OCI-LY1 (cell line): ENCODE results near the gene NKPD1.

ENCODE experiments used
- H2AFZ ChIP-seq: fragments of 200-600 bp; sonication (generic), shearing (Covaris generic); 2 replicates; pipeline ENCODE4 v1.6.0; 2014; ENCODE audit warnings: antibody characterized with exemption, mild to moderate bottlenecking, low read length
- H3F3A ChIP-seq: fragments of 200-600 bp; sonication (generic), shearing (Covaris generic); 2 replicates; pipeline ENCODE4 v1.6.0; 2014; ENCODE audit warnings: mild to moderate bottlenecking, antibody characterized with exemption, low read length, moderate library complexity; ENCODE audit not compliant: insufficient read depth
- H3K27ac ChIP-seq: fragments of 200-600 bp; sonication (generic); 2 replicates; pipeline ENCODE4 v1.5.1; 2014; ENCODE audit warnings: low read length, mixed run types, mild to moderate bottlenecking, low read depth; ENCODE audit not compliant: poor library complexity, severe bottlenecking
- H3K27me3 ChIP-seq: fragments of 200-600 bp; sonication (generic); 2 replicates; pipeline ENCODE4 v1.6.0; 2014; ENCODE audit warnings: antibody characterized with exemption, mild to moderate bottlenecking, low read length, moderate library complexity; ENCODE audit not compliant: insufficient read depth
- H3K36me3 ChIP-seq: fragments of 200-600 bp; sonication (generic); 2 replicates; pipeline ENCODE4 v1.6.1; 2014; ENCODE audit warnings: mild to moderate bottlenecking, antibody characterized with exemption, low read length, moderate library complexity, mixed read lengths; ENCODE audit not compliant: insufficient read depth
- H3K4me1 ChIP-seq: fragments of 200-600 bp; sonication (generic); 2 replicates; pipeline ENCODE4 v1.5.1; 2014; ENCODE audit warnings: mild to moderate bottlenecking, low read length, moderate library complexity; ENCODE audit not compliant: insufficient read depth, severe bottlenecking
- H3K4me2 ChIP-seq: fragments of 200-600 bp; sonication (generic), shearing (Covaris generic); 2 replicates; pipeline ENCODE4 v1.6.1; 2014; ENCODE audit warnings: low read length
- H3K4me3 ChIP-seq: fragments of 200-600 bp; sonication (generic); 2 replicates; pipeline ENCODE4 v1.5.1; 2014; ENCODE audit warnings: low read length, low read depth, mild to moderate bottlenecking, mixed read lengths; ENCODE audit not compliant: poor library complexity, severe bottlenecking
- H3K79me2 ChIP-seq: fragments of 200-600 bp; shearing (Covaris generic); 2 replicates; pipeline ENCODE4 v1.6.1; 2016; ENCODE audit warnings: mixed run types, low read length, mixed read lengths; ENCODE audit not compliant: insufficient read depth
- H3K9ac ChIP-seq: fragments of 200-600 bp; sonication (generic), shearing (Covaris generic); 2 replicates; pipeline ENCODE4 v1.6.1; 2014; ENCODE audit warnings: mild to moderate bottlenecking, low read length, mixed read lengths
- H3K9me2 ChIP-seq: fragments of 200-600 bp; sonication (generic), shearing (Covaris generic); 2 replicates; pipeline ENCODE4 v1.6.1; 2014; ENCODE audit warnings: low read depth, mild to moderate bottlenecking, low read length, mixed read lengths
- H3K9me3 ChIP-seq: fragments of 200-600 bp; shearing (Covaris generic); 2 replicates; pipeline ENCODE4 v1.6.1; 2014; ENCODE audit warnings: low read length, mixed read lengths
- H4K20me1 ChIP-seq: fragments of 200-600 bp; sonication (generic), shearing (Covaris generic); 2 replicates; pipeline ENCODE4 v1.6.0; 2016; ENCODE audit warnings: mild to moderate bottlenecking, low read length; ENCODE audit not compliant: insufficient read depth
- EZH2 ChIP-seq: fragments of 200-600 bp; sonication (generic), shearing (Covaris generic); IDR thresholded peaks from 2 replicates; pipeline ENCODE4 v1.8.0; 2017; ENCODE audit warnings: borderline replicate concordance, mixed run types, mild to moderate bottlenecking, antibody characterized with exemption, low read length, moderate library complexity, mixed read lengths
- TF ChIP-seq, protein P1 (sequence below): fragments of 200-600 bp; sonication (generic), shearing (Covaris generic); IDR thresholded peaks from 2 replicates; pipeline ENCODE4 v1.5.1; 2017; ENCODE audit warnings: mild to moderate bottlenecking, antibody characterized with exemption, low read length, moderate library complexity, mixed read lengths

NKPD1 gene

DNA sequence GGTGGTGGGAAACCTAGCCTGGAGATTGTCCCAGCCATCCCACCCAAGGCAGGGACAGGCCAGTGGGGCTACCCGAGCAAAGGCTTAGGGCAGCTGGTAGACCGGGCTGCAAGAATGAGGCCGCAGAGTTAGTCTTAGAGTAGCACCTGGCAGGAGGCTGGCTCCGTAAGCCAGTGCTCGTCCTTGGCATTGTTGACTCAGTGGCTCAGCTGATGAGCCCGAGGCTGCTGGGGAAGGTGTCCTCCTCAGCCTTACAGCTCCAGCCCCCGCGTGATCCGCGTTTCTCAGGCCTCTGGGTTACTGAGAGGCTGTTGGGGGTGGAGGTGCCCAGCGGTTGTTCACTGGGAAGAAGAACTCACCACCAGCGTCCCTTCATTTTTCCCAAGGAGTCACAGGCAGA lies 43.1 kb downstream of the NKPD1 start:
- Histone ChIP-seq H3K36me3 (no peaks in the 10 kb centered on the region), H2AFZ (no peak overlapping the region), H3K9me2 (no peaks in the 10 kb centered on the region), H3K9ac (peak overlapping the region; percentile 15; the same call in 1 of the 2 replicates), H3K4me2 (peak overlapping the region; percentile 49; the same call in 1 of the 2 replicates), H3K4me1 (peaks cover 87% of the 10 kb centered on the region), H3K79me2 (no peaks in the 10 kb centered on the region), H3K27ac (peak overlapping the region; percentile 84), H3K27me3 (no peaks in the 10 kb centered on the region), H3K4me3 (no peak overlapping the region), H4K20me1 (no peaks in the 10 kb centered on the region), H3K9me3 (no peaks in the 10 kb centered on the region), H3F3A (no peaks in the 10 kb centered on the region)
- TF ChIP-seq, protein P1, sequence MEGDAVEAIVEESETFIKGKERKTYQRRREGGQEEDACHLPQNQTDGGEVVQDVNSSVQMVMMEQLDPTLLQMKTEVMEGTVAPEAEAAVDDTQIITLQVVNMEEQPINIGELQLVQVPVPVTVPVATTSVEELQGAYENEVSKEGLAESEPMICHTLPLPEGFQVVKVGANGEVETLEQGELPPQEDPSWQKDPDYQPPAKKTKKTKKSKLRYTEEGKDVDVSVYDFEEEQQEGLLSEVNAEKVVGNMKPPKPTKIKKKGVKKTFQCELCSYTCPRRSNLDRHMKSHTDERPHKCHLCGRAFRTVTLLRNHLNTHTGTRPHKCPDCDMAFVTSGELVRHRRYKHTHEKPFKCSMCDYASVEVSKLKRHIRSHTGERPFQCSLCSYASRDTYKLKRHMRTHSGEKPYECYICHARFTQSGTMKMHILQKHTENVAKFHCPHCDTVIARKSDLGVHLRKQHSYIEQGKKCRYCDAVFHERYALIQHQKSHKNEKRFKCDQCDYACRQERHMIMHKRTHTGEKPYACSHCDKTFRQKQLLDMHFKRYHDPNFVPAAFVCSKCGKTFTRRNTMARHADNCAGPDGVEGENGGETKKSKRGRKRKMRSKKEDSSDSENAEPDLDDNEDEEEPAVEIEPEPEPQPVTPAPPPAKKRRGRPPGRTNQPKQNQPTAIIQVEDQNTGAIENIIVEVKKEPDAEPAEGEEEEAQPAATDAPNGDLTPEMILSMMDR: no peak
- no peak for TF ChIP-seq EZH2

DNA sequence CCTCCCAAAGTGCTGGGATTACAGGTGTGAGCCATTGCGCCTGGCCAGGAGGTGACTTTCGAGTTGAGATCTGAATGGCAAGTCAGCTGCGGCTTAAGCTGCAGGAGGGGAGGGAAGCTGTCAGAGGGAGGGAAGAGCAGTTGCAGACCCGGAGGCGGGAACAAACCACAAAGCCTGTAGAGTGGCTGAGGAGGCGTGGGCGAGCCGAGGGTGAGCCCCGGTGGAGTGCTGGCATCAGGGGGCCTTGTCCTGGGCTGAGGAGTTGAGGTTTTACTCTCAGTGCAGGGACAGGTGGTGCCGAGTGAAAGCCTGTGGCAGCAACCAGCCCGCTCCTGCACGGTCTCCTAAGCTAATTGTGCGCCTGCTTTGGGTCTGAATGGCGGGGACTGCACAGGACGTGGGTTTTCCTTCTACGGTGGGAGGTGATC lies 43.6 kb downstream of the NKPD1 start:
- peak overlapping the region; percentile 49; the same call in 1 of the 2 replicates for H3K4me2 ChIP-seq
- no peaks in the 10 kb centered on the region for H4K20me1 ChIP-seq

GRCh38 chr19:45115809-45116615 lies 44.8 kb downstream of the NKPD1 start:
- TF ChIP-seq EZH2: no peak
- TF ChIP-seq, protein P1: no peak
- Histone ChIP-seq H3F3A (no peaks in the 10 kb centered on the region), H3K36me3 (no peaks in the 10 kb centered on the region), H3K9me2 (no peaks in the 10 kb centered on the region), H3K27ac (peak overlapping the region; percentile 84), H3K9ac (peak overlapping the region; percentile 51; the same call in 1 of the 2 replicates), H3K4me1 (peaks cover 80% of the 10 kb centered on the region), H3K4me2 (no peak overlapping the region; the same call in 1 of the 2 replicates), H3K27me3 (no peaks in the 10 kb centered on the region), H3K79me2 (no peaks in the 10 kb centered on the region), H4K20me1 (no peaks in the 10 kb centered on the region), H2AFZ (no peak overlapping the region), H3K4me3 (no peak overlapping the region), H3K9me3 (no peaks in the 10 kb centered on the region)

More for the DNA sequence above, 43.6 kb downstream of the NKPD1 start:
- Histone ChIP-seq H3K27ac (peak overlapping the region; percentile 84), H2AFZ (no peak overlapping the region), H3K9ac (peak overlapping the region; percentile 15; the same call in 1 of the 2 replicates), H3K9me3 (no peaks in the 10 kb centered on the region), H3K4me1 (peaks cover 88% of the 10 kb centered on the region), H3K79me2 (no peaks in the 10 kb centered on the region), H3K9me2 (no peaks in the 10 kb centered on the region), H3F3A (no peaks in the 10 kb centered on the region), H3K4me3 (no peak overlapping the region), H3K27me3 (no peaks in the 10 kb centered on the region), H3K36me3 (no peaks in the 10 kb centered on the region)
- TF ChIP-seq, protein P1: no peak
- no peak for TF ChIP-seq EZH2
